ENCODE results near the gene PIP5KL1. TPM values are rescaled to one million over a fixed set of nuclear protein-coding genes. Genes with fewer than 3 reads are reported as not detected.

PIP5KL1 gene
- polyA plus RNA-seq, 1 donor from 2014 or later, result 3.4 TPM

GRCh38 chr9:127955294-127956015, 24.9 kb upstream of the PIP5KL1 start:
- no peak overlapping the region for H3K9ac ChIP-seq (ENCODE audit: low read length)
- no peaks in the 10 kb centered on the region for H3K36me3 ChIP-seq (ENCODE audit: insufficient read depth, low read length)
- H4K20me1 ChIP-seq (ENCODE audit: insufficient read depth), result no peaks in the 10 kb centered on the region
- no peaks in the 10 kb centered on the region for H3K9me3 ChIP-seq (ENCODE audit: low read length)
- no peak overlapping the region for H3K4me2 ChIP-seq (ENCODE audit: low read length)
- no peaks in the 10 kb centered on the region for H3K9me2 ChIP-seq (ENCODE audit: insufficient read depth, low read length)
- TF ChIP-seq EP300 (conservative IDR thresholded peaks at IDR 0.05; ENCODE audit: poor library complexity, severe bottlenecking) (no peak), POLR2AphosphoS5 (IDR thresholded peaks at IDR 0.05) (no peak), MXI1 (conservative IDR thresholded peaks at IDR 0.05; ENCODE audit: poor library complexity, severe bottlenecking) (no peak), SMC3 (conservative IDR thresholded peaks at IDR 0.05; ENCODE audit: poor library complexity) (peak; percentile 59)
- TF ChIP-seq, protein P1, sequence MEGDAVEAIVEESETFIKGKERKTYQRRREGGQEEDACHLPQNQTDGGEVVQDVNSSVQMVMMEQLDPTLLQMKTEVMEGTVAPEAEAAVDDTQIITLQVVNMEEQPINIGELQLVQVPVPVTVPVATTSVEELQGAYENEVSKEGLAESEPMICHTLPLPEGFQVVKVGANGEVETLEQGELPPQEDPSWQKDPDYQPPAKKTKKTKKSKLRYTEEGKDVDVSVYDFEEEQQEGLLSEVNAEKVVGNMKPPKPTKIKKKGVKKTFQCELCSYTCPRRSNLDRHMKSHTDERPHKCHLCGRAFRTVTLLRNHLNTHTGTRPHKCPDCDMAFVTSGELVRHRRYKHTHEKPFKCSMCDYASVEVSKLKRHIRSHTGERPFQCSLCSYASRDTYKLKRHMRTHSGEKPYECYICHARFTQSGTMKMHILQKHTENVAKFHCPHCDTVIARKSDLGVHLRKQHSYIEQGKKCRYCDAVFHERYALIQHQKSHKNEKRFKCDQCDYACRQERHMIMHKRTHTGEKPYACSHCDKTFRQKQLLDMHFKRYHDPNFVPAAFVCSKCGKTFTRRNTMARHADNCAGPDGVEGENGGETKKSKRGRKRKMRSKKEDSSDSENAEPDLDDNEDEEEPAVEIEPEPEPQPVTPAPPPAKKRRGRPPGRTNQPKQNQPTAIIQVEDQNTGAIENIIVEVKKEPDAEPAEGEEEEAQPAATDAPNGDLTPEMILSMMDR (IDR thresholded peaks at IDR 0.05; ENCODE audit: poor library complexity, severe bottlenecking), result peak; percentile 44
- H3F3A ChIP-seq (ENCODE audit: insufficient read depth, low read length, poor library complexity, severe bottlenecking), result no peaks in the 10 kb centered on the region
- H2AFZ ChIP-seq (ENCODE audit: low read depth, low read length), result no peak overlapping the region
- H3K4me3 ChIP-seq (ENCODE audit: low read length), result no peak overlapping the region
- no peak overlapping the region for H3K27ac ChIP-seq (ENCODE audit: low read length)
- H3K27me3 ChIP-seq (ENCODE audit: insufficient read depth, low read depth, low read length), result no peaks in the 10 kb centered on the region
- H3K79me2 ChIP-seq (replicated peaks; ENCODE audit: insufficient read depth, low read length), result peaks cover 18% of the 10 kb centered on the region

GRCh38 chr9:127954831-127955293, 24.3 kb upstream of the PIP5KL1 start:
- Histone ChIP-seq H3K4me3 (ENCODE audit: low read length) (no peak overlapping the region), H3K9me3 (ENCODE audit: low read length) (no peaks in the 10 kb centered on the region), H3K79me2 (replicated peaks; ENCODE audit: insufficient read depth, low read length) (peaks cover 18% of the 10 kb centered on the region), H3K27me3 (ENCODE audit: insufficient read depth, low read depth, low read length) (no peaks in the 10 kb centered on the region), H3K9me2 (ENCODE audit: insufficient read depth, low read length) (no peaks in the 10 kb centered on the region), H3K36me3 (ENCODE audit: insufficient read depth, low read length) (no peaks in the 10 kb centered on the region), H3K4me2 (ENCODE audit: low read length) (no peak overlapping the region), H2AFZ (ENCODE audit: low read depth, low read length) (no peak overlapping the region), H3K27ac (ENCODE audit: low read length) (no peak overlapping the region), H3K9ac (ENCODE audit: low read length) (no peak overlapping the region), H4K20me1 (ENCODE audit: insufficient read depth) (no peaks in the 10 kb centered on the region), H3F3A (ENCODE audit: insufficient read depth, low read length, poor library complexity, severe bottlenecking) (no peaks in the 10 kb centered on the region)
- TF ChIP-seq EP300 (conservative IDR thresholded peaks at IDR 0.05; ENCODE audit: poor library complexity, severe bottlenecking), result no peak
- TF ChIP-seq SMC3 (conservative IDR thresholded peaks at IDR 0.05; ENCODE audit: poor library complexity), result no peak
- no peak for TF ChIP-seq MXI1 (conservative IDR thresholded peaks at IDR 0.05; ENCODE audit: poor library complexity, severe bottlenecking)
- no peak for TF ChIP-seq RAD21 (conservative IDR thresholded peaks at IDR 0.05)
- no peak for TF ChIP-seq EZH2 (IDR thresholded peaks at IDR 0.05; ENCODE audit: borderline replicate concordance, insufficient read depth, low read length, poor library complexity, severe bottlenecking)
- TF ChIP-seq, protein P2, sequence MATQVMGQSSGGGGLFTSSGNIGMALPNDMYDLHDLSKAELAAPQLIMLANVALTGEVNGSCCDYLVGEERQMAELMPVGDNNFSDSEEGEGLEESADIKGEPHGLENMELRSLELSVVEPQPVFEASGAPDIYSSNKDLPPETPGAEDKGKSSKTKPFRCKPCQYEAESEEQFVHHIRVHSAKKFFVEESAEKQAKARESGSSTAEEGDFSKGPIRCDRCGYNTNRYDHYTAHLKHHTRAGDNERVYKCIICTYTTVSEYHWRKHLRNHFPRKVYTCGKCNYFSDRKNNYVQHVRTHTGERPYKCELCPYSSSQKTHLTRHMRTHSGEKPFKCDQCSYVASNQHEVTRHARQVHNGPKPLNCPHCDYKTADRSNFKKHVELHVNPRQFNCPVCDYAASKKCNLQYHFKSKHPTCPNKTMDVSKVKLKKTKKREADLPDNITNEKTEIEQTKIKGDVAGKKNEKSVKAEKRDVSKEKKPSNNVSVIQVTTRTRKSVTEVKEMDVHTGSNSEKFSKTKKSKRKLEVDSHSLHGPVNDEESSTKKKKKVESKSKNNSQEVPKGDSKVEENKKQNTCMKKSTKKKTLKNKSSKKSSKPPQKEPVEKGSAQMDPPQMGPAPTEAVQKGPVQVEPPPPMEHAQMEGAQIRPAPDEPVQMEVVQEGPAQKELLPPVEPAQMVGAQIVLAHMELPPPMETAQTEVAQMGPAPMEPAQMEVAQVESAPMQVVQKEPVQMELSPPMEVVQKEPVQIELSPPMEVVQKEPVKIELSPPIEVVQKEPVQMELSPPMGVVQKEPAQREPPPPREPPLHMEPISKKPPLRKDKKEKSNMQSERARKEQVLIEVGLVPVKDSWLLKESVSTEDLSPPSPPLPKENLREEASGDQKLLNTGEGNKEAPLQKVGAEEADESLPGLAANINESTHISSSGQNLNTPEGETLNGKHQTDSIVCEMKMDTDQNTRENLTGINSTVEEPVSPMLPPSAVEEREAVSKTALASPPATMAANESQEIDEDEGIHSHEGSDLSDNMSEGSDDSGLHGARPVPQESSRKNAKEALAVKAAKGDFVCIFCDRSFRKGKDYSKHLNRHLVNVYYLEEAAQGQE (IDR thresholded peaks at IDR 0.05; ENCODE audit: borderline replicate concordance), result no peak
- no peak for TF ChIP-seq TAF1 (IDR thresholded peaks at IDR 0.05; ENCODE audit: low read depth)
- TF ChIP-seq, protein P1 (IDR thresholded peaks at IDR 0.05; ENCODE audit: poor library complexity, severe bottlenecking), result no peak

All from neural cell (in vitro differentiated cells).